Activated CD4-positive, alpha-beta T cell treated with anti-CD3 and anti-CD28 coated beads, Interleukin-2, amount 10 ng/mL, durations not matched to agents 7 days and 5 days (primary cell): ENCODE results near the gene S100A4. TPM values are rescaled to one million over a fixed set of nuclear protein-coding genes. Genes with fewer than 3 reads are reported as not detected.
"Not testable (repeated sequence)": the region's sequence is repeated elsewhere in the genome, so short reads cannot be mapped to it uniquely, and the experiment has no call there.

Source experiments
- CTCF ChIA-PET: fragments of 350-600 bp; sonication (Branson Sonifier 250); formaldehyde crosslinking; loops from one replicate; lab custom pipeline; 2021; ENCODE audit warnings: antibody characterized with exemption; lab: Charles Lee
- POLR2A ChIA-PET: fragments of 350-600 bp; sonication (Branson Sonifier 250); formaldehyde crosslinking; loops from one replicate; lab custom pipeline; 2021; ENCODE audit warnings: antibody characterized with exemption; lab: Charles Lee
- DNase-seq: peaks from one replicate; pipeline ENCODE4 v3.0.0-alpha.2; 2020
- H3K27ac Mint-ChIP-seq: one replicate; pipeline ENCODE4 v1.8.0; 2021; ENCODE audit warnings: mild to moderate bottlenecking, moderate library complexity, mixed read lengths
- H3K27me3 Mint-ChIP-seq: one replicate; pipeline ENCODE4 v1.8.0; 2021; ENCODE audit warnings: mixed read lengths
- H3K36me3 Mint-ChIP-seq: one replicate; pipeline ENCODE4 v1.8.0; 2021; ENCODE audit warnings: low read depth, mixed read lengths
- H3K4me1 Mint-ChIP-seq: one replicate; pipeline ENCODE4 v1.8.0; 2021; ENCODE audit warnings: mixed read lengths
- H3K4me3 Mint-ChIP-seq: one replicate; pipeline ENCODE4 v1.8.0; 2021; ENCODE audit warnings: mild to moderate bottlenecking, moderate library complexity, mixed read lengths
- H3K9me3 Mint-ChIP-seq: one replicate; pipeline ENCODE4 v1.8.0; 2021; ENCODE audit warnings: mixed read lengths
- total RNA-seq, 2 experiments: library from RNA; stranded (reverse); gene quantifications; one replicate each; pipeline ENCODE4 v1.2.3, GENCODE V29; 2021

Gene S100A4
- 100 to 1,000 TPM; 678 to 905 TPM for total RNA-seq

DNA sequence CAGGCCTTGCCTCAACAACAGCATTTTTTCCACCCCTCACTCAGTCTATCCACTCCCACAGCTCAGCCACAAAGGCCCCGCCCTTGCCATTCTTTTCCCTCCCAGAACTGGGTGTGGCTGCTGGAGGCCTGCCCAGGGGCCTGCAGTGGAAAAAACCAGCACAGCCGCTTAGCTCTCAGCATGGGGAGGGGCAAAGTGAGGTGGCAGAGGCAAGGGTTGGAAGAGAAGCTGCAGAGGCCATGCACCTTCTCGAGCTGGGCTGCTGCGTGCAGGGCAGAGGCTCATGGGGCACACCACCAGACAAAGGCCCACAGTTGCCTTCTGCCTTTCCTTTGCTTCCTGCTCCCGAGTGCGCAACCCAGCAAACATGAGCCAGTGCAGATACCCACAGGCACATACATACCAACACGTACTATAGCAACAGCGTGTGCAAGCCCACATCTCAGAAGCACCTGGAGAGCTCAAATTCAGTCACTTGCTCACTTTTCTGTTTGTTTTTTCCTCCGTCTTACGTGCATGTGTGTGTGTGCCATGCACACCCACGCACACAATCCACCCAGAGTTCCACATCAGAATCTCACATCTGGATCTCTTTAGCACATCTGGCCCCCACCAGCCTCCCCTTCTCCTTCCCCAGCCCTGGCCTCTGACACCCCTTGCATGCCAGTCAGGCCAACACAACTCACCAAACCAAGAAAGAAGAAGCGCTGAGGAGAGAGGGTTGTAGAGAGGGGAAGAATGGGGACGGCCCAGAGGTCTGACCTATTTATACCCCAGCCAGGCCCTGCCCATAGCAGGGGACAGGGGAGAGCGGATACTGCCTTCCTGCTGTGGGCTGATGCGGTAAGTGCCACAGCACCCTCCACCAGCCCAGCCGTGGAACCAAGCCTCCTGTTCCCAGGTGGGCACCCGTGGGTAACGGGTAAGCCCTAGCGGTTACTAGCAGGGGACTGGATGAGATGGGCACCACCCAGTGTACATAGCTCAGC is at the start of gene S100A4:
Gene S100A4, minus strand, starts transcription at position 740 of the 989 bp plus-strand sequence. CDS start 1,012 bp downstream, outside the sequence.
- no peaks in the 10 kb centered on the region for H3K9me3 Mint-ChIP-seq
- POLR2A ChIA-PET: interaction anchor here (0.7 to 1.9 kb wide), 6 partner anchors 9 to 88 kb away, joined by 3 to 7 read pairs (median 4); partner anchors contain the start of genes CHTOP, S100A2 and S100A6
- peak; percentile 97 for DNase-seq
- H3K4me1 Mint-ChIP-seq: peaks cover 85% of the 10 kb centered on the region
- peaks cover 43% of the 10 kb centered on the region for H3K36me3 Mint-ChIP-seq
- CTCF ChIA-PET: interaction anchor here (0.7 to 4.6 kb wide), 11 partner anchors 9 to 34 kb away, joined by 3 to 56 read pairs (median 5); partner anchors contain the start of genes S100A2 and S100A6
- H3K4me3 Mint-ChIP-seq: peak within 1 kb of the TSS; percentile 91
- no peaks in the 10 kb centered on the region for H3K27me3 Mint-ChIP-seq
- peak within 1 kb of the TSS; percentile 98 for H3K27ac Mint-ChIP-seq

- Mint-ChIP-seq H3K27me3 (no peaks in the 10 kb centered on the region), H3K36me3 (no peaks in the 10 kb centered on the region), H3K9me3 (no peaks in the 10 kb centered on the region), H3K27ac (no peak overlapping the region), H3K4me1 (peaks cover 2% of the 10 kb centered on the region), H3K4me3 (no peak overlapping the region)
- no peak for DNase-seq
- ChIA-PET POLR2A (no interaction called here), CTCF (interaction anchor here (0.7 to 1.5 kb wide), 6 partner anchors 11 to 82 kb away, joined by 3 to 5 read pairs (median 4); no protein-coding TSS in a partner anchor)
Measured at GRCh38 chr1:153592748-153593147, 47.1 kb upstream of the S100A4 start.

GRCh38 chr1:153588482-153588881 is 42.9 kb upstream of the S100A4 start:
- no peak for DNase-seq
- ChIA-PET CTCF (interaction anchor here (0.6 to 0.7 kb wide), 2 partner anchors 57 to 105 kb away, joined by 3 read pairs; no protein-coding TSS in a partner anchor), POLR2A (no interaction called here)
- Mint-ChIP-seq H3K9me3 (no peaks in the 10 kb centered on the region), H3K4me1 (no peaks in the 10 kb centered on the region), H3K27ac (no peak overlapping the region), H3K4me3 (no peak overlapping the region), H3K36me3 (no peaks in the 10 kb centered on the region), H3K27me3 (peaks cover 13% of the 10 kb centered on the region)

GRCh38 chr1:153588033-153588432 is 42.4 kb upstream of the S100A4 start:
- POLR2A ChIA-PET, H3K4me3 Mint-ChIP-seq, H3K4me1 Mint-ChIP-seq, H3K9me3 Mint-ChIP-seq, H3K36me3 Mint-ChIP-seq, DNase-seq, H3K27ac Mint-ChIP-seq: not testable (repeated sequence)
- CTCF ChIA-PET: interaction anchor here (0.7 to 1.1 kb wide), 2 partner anchors 15 to 106 kb away, joined by 3 read pairs; no protein-coding TSS in a partner anchor
- peaks cover 13% of the 10 kb centered on the region for H3K27me3 Mint-ChIP-seq

- no peak for DNase-seq
- Mint-ChIP-seq H3K36me3 (no peaks in the 10 kb centered on the region), H3K27me3 (peaks cover 13% of the 10 kb centered on the region), H3K4me3 (no peak overlapping the region), H3K4me1 (no peaks in the 10 kb centered on the region), H3K9me3 (no peaks in the 10 kb centered on the region), H3K27ac (no peak overlapping the region)
- CTCF ChIA-PET: interaction anchor here (1.1 kb wide), 1 partner anchor 14 kb away, joined by 3 read pairs; no protein-coding TSS in a partner anchor
- POLR2A ChIA-PET: no interaction called here
Measured at GRCh38 chr1:153587314-153587713, 41.7 kb upstream of the S100A4 start.

GRCh38 chr1:153586347-153586746 is 40.7 kb upstream of the S100A4 start:
- Mint-ChIP-seq H3K4me3 (no peak overlapping the region), H3K27ac (no peak overlapping the region), H3K36me3 (no peaks in the 10 kb centered on the region), H3K4me1 (no peaks in the 10 kb centered on the region), H3K27me3 (peaks cover 13% of the 10 kb centered on the region), H3K9me3 (no peaks in the 10 kb centered on the region)
- ChIA-PET CTCF (interaction anchor here (0.9 kb wide), 1 partner anchor 18 kb away, joined by 3 read pairs; no protein-coding TSS in a partner anchor), POLR2A (no interaction called here)
- no peak for DNase-seq

- POLR2A ChIA-PET: no interaction called here
- no peaks in the 10 kb centered on the region for H3K36me3 Mint-ChIP-seq
- H3K9me3 Mint-ChIP-seq: no peaks in the 10 kb centered on the region
- H3K4me1 Mint-ChIP-seq: no peaks in the 10 kb centered on the region
- CTCF ChIA-PET: interaction anchor here (1.3 kb wide), 1 partner anchor 13 kb away, joined by 3 read pairs; no protein-coding TSS in a partner anchor
- no peak for DNase-seq
- H3K27ac Mint-ChIP-seq: no peak overlapping the region
- H3K4me3 Mint-ChIP-seq: no peak overlapping the region
- H3K27me3 Mint-ChIP-seq: peaks cover 13% of the 10 kb centered on the region
Measured at GRCh38 chr1:153585006-153585405, 39.4 kb upstream of the S100A4 start.

GRCh38 chr1:153583976-153584375 is 38.4 kb upstream of the S100A4 start:
- POLR2A ChIA-PET: no interaction called here
- Mint-ChIP-seq H3K4me1 (no peaks in the 10 kb centered on the region), H3K27me3 (peaks cover 18% of the 10 kb centered on the region), H3K9me3 (no peaks in the 10 kb centered on the region), H3K4me3 (no peak overlapping the region), H3K27ac (no peak overlapping the region), H3K36me3 (no peaks in the 10 kb centered on the region)
- CTCF ChIA-PET: interaction anchor here (1.3 kb wide), 1 partner anchor 12 kb away, joined by 3 read pairs; no protein-coding TSS in a partner anchor
- DNase-seq: no peak

GRCh38 chr1:153583514-153583913 is 37.9 kb upstream of the S100A4 start:
- H3K36me3 Mint-ChIP-seq, CTCF ChIA-PET, DNase-seq, H3K4me3 Mint-ChIP-seq, H3K9me3 Mint-ChIP-seq, H3K4me1 Mint-ChIP-seq, POLR2A ChIA-PET, H3K27ac Mint-ChIP-seq: not testable (repeated sequence)
- peaks cover 22% of the 10 kb centered on the region for H3K27me3 Mint-ChIP-seq

DNA sequence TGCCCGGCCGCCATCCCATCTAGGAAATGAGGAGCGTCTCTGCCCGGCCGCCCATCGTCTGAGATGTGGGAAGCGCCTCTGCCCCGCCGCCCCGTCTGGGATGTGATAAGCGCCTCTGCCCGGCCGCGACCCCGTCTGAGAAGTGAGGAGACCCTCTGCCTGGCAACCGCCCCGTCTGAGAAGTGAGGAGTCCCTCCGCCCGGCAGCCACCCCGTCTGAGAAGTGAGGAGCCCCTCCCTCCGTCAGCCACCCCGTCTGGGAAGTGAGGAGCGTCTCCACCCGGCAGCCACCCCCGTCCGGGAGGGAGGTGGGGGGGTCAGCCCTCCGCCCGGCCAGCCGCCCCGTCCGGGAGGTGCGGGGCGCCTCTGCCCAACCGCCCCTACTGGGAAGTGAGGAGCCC is 37.2 kb upstream of the S100A4 start:
- DNase-seq, H3K27ac Mint-ChIP-seq, H3K9me3 Mint-ChIP-seq, POLR2A ChIA-PET, H3K4me3 Mint-ChIP-seq, CTCF ChIA-PET, H3K36me3 Mint-ChIP-seq, H3K4me1 Mint-ChIP-seq: not testable (repeated sequence)
- peaks cover 29% of the 10 kb centered on the region for H3K27me3 Mint-ChIP-seq

DNA sequence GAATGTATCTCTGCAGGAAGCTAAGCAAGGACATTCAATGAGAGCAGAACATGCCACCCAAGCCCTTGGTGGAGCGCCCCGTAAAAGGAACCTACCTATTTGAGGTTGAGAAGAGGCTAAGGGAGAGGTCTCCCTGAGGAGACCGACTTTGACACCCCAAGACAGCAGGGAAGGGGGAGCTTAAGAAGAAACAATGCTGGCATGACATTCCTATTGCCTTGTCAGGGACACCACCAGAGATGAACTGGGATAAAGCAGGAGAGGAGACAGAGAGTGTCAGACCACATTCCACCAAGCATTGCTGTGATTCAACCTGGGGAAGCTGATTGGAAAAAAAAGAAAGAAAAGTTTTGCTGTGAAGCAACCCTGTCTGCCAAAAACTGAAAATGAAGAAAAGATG is 33.3 kb upstream of the S100A4 start:
- Mint-ChIP-seq H3K36me3 (no peaks in the 10 kb centered on the region), H3K4me3 (no peak overlapping the region), H3K9me3 (no peaks in the 10 kb centered on the region), H3K4me1 (peaks cover 7% of the 10 kb centered on the region), H3K27me3 (peaks cover 30% of the 10 kb centered on the region), H3K27ac (no peak overlapping the region)
- ChIA-PET CTCF (interaction anchor here (0.9 to 2.5 kb wide), 2 partner anchors 10 to 39 kb away, joined by 3 to 11 read pairs; no protein-coding TSS in a partner anchor), POLR2A (interaction anchor here (0.8 kb wide), 1 partner anchor 55 kb away, joined by 3 read pairs; the partner anchor contains the start of gene CHTOP)
- DNase-seq: no peak

DNA sequence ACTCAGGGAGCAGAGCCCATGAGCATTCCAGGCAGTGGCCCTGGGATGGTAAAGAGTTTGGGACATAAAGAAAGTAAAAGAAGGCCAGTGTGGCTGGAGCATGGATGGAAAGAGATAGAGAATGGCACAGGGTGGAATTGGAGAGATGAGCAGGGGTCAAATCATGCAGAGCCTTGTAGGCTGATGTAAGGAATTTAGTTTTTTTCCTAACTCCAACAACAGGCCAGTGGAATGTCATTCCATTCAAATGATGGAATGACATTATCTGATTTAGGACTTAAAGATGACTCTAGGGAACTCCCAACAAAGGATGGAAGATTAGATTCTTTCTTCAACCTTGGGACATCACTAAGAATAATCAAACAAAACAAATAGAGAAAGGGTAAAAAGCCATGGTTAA is 32.9 kb upstream of the S100A4 start:
- Mint-ChIP-seq H3K36me3 (no peaks in the 10 kb centered on the region), H3K4me1 (peaks cover 7% of the 10 kb centered on the region), H3K4me3 (no peak overlapping the region), H3K27me3 (peaks cover 30% of the 10 kb centered on the region), H3K9me3 (no peaks in the 10 kb centered on the region), H3K27ac (no peak overlapping the region)
- no peak for DNase-seq
- ChIA-PET CTCF (interaction anchor here (0.9 to 2.5 kb wide), 4 partner anchors 10 to 56 kb away, joined by 3 to 11 read pairs (median 4); partner anchors contain the start of gene CHTOP), POLR2A (interaction anchor here (0.8 kb wide), 1 partner anchor 55 kb away, joined by 3 read pairs; the partner anchor contains the start of gene CHTOP)
